Measurements from ENCODE around the gene MOV10L1.
A peak's percentile ranks its signal among the peaks of the same experiment; 100 is the strongest.

Gene MOV10L1

DNA sequence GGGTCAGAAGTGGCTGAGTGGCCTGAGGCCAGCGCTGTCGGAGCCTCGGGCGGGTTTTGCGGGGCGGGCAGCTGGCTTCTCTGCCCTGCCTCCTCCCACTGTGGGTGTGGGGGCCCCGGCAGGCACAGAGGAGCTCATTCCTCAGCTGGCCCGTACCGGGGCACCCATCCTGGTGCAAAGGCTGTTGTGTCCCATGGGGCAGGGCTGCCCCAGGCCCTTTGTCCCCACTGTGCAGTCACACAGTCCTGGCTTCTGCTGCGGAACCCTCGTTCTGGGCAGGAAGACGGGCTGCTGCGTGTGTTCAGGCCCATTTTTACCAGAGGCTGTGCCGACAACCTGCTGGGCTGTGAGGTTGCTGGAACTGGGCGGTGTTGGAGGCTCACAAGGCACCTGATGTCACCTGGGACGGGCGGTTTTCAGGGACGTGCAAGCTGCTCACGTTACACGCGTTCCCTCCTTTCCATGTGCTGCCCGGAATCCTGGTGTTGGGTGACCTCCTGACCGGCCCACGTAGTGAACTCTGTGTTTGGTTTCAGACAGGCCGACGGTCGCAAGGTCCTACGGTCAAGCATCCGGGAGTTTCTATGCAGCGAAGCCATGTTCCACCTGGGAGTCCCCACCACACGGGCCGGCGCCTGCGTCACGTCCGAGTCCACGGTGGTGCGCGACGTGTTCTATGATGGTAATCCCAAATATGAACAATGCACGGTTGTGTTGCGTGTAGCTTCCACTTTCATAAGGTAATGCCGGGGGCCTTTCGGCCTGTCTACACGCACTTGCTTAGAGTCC lies 116.2 kb downstream of the MOV10L1 start:
- no peak overlapping the region for H3K4me3 ChIP-seq (ENCODE audit: low read length)
- TF ChIP-seq, protein P1, sequence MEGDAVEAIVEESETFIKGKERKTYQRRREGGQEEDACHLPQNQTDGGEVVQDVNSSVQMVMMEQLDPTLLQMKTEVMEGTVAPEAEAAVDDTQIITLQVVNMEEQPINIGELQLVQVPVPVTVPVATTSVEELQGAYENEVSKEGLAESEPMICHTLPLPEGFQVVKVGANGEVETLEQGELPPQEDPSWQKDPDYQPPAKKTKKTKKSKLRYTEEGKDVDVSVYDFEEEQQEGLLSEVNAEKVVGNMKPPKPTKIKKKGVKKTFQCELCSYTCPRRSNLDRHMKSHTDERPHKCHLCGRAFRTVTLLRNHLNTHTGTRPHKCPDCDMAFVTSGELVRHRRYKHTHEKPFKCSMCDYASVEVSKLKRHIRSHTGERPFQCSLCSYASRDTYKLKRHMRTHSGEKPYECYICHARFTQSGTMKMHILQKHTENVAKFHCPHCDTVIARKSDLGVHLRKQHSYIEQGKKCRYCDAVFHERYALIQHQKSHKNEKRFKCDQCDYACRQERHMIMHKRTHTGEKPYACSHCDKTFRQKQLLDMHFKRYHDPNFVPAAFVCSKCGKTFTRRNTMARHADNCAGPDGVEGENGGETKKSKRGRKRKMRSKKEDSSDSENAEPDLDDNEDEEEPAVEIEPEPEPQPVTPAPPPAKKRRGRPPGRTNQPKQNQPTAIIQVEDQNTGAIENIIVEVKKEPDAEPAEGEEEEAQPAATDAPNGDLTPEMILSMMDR (IDR thresholded peaks at IDR 0.05; ENCODE audit: insufficient read depth, low read depth, low read length, missing control alignments), result no peak
- no peak for DNase-seq (ENCODE audit: low read depth)

DNA sequence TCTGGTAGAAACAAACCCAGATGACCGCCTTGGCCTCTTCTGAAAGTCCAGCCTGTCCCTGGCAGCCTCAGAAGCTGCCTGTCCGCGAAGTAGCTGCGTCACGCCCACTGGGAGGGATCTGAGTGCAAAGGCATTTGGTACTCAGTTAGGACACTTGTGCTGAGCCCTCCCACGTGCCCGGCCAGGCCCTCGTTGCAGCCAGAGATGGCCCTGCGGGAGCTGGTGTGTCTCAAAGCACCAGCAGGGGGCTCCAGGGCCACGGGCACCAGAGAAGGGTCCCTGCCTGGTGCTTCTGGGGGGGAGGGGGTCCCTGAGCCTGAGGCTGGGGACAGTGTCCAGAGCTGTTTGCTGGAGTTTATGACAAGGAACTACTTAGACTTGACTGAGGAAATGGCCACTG lies 116.8 kb downstream of the MOV10L1 start:
- DNase-seq (ENCODE audit: low read depth), result peak; percentile 35
- no peak overlapping the region for H3K4me3 ChIP-seq (ENCODE audit: low read length)

DNA sequence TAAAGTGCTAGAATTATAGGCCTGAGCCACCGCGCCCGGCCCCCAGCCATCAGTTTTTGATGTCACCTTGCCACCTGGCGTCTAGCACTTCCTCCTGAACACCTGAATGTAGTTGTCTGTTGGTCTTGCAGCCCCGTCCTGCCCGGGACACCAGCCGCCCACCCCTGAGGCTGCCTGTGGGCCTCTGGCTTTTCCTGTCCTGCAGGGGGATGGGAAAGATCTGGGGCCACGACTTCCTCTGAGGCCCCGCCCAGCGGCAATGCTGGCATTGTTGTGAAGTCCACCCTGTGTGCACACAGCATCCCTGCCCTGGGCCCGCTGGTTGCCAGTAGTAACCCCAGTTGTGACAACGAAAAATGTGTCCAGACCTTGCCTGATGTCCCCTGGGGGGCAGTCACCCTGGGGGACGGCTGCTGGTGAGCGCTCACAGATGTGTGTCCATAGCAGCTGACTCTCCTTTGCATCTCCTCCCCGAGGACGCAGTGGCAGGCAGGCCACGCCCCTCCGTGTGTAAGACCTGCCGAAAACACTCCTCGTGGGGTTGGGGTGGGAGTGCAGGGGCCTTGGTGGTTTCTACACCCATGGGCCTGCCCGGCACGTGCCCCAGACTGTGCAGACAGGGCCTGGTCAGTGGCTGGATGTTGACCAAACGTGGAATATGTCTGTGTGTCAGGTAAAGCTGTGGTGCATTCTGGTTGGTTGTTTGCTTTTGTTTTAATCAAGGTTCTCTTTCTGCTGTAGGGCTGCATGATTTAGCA lies 117.8 kb downstream of the MOV10L1 start:
- DNase-seq (ENCODE audit: low read depth), result no peak
- TF ChIP-seq, protein P1 (IDR thresholded peaks at IDR 0.05; ENCODE audit: insufficient read depth, low read depth, low read length, missing control alignments), result no peak
- no peak overlapping the region for H3K4me3 ChIP-seq (ENCODE audit: low read length)

More for the DNA sequence above, 116.8 kb downstream of the MOV10L1 start:
- TF ChIP-seq, protein P1 (IDR thresholded peaks at IDR 0.05; ENCODE audit: insufficient read depth, low read depth, low read length, missing control alignments), result peak; percentile 44

DNA sequence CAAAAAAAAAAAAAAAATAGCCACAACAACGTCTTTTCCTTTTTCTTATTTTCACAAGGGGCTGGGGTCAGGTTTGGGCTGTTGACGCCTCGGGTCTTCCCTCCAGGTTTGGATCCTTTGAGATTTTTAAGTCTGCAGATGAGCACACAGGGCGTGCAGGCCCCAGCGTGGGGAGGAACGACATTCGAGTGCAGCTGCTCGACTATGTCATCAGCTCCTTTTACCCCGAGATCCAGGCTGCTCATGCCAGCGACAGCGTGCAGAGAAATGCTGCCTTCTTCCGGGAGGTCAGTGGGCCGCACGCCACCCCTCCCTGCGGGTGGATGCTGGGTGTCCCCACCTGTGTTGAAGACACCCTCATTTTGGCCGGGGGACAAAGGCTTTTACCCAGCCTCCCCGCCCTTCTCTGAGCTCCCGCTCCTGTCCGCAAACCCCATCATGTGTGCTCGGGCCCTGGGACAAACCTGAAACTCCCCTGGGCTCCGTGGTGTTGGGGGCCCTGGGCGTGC lies 118.7 kb downstream of the MOV10L1 start:
- no peak overlapping the region for H3K4me3 ChIP-seq (ENCODE audit: low read length)
- TF ChIP-seq, protein P1 (IDR thresholded peaks at IDR 0.05; ENCODE audit: insufficient read depth, low read depth, low read length, missing control alignments), result no peak
- no peak for DNase-seq (ENCODE audit: low read depth)

DNA sequence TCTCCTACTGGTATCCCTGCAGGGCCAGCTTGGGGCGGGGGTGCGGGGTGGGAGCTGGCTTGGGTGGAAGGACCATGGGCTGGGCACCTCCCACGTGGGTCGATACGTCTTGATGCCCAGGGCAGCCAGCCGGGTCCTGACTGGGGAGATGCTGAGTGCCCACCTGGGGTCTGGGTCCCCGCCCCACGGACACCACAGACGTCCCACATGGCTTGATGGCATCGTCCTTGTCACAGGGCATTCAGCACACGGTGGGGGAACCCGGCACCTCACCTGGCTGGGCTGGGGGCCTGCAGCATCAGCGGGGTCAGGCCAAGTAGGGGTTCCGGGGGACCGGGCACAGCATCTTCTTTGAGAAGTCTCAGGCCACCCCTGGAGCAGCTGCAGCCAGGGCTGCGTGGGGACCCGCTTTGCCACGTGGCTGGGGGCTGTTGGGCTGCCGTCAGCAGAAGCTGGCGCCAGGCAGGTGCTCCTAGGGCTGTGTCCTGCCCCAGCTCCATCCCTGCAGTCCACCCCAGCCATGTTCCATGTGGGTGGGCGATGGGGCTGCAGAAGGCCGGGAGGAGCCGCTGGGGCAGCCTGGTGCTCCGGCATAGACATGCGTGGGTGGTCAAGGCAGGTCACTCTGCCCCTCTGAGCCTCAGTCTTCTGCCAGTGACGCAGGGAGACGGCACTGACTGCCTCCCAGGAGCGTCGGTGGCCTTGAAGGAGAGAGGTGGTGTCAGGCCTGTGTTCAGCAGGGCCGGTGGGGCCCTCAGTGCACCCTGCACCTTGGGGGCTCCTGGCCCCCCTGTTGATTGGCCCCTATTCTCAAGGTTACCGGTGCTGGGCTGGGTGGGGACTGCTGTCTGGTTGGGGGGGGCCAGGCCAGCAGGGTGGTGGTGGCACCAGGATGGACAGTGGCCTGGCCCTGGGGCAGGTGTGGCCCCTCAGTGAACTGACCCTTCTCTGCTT lies 119.4 kb downstream of the MOV10L1 start:
- TF ChIP-seq, protein P1 (IDR thresholded peaks at IDR 0.05; ENCODE audit: insufficient read depth, low read depth, low read length, missing control alignments), result no peak
- DNase-seq (ENCODE audit: low read depth), result no peak
- no peak overlapping the region for H3K4me3 ChIP-seq (ENCODE audit: low read length)

DNA sequence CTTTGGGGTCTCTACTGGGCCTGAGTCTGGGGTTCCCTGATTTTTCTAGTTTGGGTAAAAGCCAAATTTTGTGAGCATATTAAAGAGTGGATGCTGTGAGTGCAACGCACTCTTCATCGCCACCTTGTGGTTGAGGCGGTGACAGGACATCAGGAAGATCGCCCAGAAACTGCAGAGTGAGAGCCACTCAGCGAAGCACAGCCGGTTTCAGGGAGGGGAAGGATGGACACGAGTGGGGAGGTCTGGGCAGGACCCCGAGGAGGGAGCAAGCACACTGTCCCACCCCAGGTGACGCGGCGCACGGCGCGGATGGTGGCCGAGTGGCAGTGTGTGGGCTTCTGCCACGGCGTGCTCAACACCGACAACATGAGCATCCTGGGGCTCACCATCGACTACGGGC lies 120.1 kb downstream of the MOV10L1 start:
- TF ChIP-seq, protein P1 (IDR thresholded peaks at IDR 0.05; ENCODE audit: insufficient read depth, low read depth, low read length, missing control alignments), result peak; percentile 94
- peak; percentile 65 for DNase-seq (ENCODE audit: low read depth)
- no peak overlapping the region for H3K4me3 ChIP-seq (ENCODE audit: low read length)
